GM19240 (cell line): ENCODE results near the gene PLEKHH1.
"Not testable (repeated sequence)": the region's sequence is repeated elsewhere in the genome, so short reads cannot be mapped to it uniquely, and the experiment has no call there.

Experiments
- DNase-seq: peaks from one replicate; pipeline ENCODE4 v3.0.0; 2011; ENCODE audit warnings: low spot score; ENCODE audit not compliant: insufficient read length

The PLEKHH1 gene

DNA sequence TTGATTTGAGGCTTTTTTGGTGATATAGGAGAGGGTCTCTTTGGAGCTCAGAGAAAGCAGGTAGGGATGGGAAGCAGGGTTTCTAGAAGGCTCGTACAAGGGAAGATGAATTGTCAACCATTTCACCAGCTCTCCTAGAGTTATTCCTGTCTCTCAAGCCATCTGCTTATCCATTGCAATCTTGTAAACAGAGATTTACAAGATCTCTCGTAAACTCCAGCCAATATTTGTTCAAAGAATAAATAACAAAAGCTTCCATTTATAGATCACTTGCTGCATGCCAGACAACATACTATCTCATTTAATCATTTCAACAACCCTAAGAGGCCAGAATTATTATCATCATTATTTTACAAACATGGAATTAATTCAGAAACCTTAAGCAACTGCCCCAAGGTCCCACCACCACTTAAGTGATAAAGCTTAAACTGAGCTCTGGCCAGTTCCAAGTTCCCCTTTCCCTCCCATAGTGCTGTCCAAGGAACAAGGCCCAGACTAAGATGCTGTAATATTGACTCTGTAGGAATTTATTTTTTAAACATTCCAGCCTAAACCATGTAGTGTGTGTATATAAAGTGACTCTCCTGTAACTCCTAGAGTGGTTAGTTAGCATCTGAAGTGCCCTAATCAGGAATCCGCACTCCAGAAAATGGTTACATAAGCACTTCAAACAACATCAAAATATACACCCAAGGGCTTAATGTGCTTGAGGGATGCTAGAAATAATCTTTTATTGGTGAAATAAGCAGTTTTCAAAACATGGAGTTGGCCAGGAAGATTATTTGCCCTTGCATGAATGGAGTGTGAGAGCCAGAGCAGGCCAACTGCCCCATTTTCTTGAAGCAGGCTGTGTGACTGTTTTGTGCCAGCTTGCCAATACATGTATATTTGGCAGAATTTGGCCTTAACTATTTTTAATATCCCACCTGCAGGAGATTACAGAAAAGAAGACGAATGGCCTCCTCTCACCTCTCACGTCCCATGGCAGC lies 2.8 kb upstream of the PLEKHH1 start:
- DNase-seq: no peak

DNA sequence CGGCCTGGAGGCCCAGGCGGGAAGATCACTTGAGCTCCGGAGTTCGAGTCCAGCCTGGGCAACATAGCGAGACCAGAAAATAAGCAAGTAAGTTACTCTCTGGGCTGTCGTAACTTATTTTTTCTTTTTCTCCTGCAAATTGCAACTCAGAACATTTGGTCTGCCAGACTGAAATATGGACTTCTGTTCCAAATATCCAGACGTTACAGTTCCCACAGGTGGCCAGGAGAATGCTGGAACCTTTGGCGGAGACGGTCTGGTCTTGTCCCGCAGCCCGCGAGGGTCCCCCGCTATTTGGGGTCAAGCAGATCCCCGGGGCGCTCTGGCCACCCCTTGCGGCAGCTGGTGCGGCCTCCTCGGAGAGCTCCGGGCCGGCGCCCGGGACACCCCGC lies 488 bp upstream of the PLEKHH1 start:
- no peak for DNase-seq

DNA sequence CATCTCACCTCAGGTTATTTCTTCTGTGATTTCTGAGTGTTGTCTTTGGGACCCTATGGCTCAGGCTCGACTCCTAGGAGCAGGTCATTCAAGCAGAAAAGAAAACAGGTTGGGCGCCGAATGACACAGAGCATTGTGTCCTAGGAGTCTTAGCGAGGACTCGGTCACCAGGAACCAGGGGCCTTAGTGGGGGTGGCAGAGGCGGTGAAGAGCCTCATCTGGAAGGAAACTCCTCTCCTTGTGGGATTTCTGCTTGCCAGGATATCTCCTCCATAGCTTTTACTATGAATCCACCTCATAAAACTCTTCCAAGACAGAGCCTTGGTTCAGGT lies 630 bp downstream of the PLEKHH1 start:
- no peak for DNase-seq

DNA sequence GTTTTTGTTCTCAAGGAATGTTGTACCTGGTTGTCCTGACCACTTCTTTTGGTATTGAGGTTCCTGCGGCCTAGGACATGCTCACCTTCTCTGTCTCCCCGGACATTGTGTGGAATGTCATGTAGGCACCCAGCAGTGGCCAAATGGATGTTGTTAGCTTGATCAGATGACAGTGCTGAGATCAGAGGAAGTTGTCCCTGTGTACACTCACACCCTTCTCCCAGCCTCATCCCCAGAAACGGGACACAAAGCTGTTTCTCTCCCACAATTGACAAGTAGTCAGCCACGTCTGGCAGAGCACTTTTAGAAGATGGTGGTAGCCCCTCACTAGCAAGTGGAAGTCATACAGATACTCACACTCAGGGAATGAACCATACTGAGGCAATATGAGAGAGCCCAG lies 3.0 kb downstream of the PLEKHH1 start:
- DNase-seq: no peak

DNA sequence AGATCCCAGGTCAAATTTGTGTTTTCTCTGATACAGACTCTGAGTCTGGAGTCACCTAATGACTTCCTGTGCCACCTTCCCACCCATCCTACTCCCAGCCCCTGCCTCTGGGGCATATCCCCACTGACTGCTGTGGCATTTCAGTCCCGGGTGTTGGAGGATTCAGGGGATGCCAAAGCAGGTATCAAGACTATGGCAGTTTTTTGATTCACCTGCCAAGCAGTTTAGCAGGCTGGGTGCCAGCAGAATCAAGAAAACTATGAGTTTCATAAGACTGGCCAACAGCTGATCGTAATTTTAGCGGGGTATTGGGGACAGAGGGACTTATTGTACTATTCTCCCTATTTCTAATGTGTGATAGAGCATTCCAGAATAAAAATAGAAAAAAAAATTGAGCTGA lies 4.6 kb downstream of the PLEKHH1 start:
- no peak for DNase-seq

DNA sequence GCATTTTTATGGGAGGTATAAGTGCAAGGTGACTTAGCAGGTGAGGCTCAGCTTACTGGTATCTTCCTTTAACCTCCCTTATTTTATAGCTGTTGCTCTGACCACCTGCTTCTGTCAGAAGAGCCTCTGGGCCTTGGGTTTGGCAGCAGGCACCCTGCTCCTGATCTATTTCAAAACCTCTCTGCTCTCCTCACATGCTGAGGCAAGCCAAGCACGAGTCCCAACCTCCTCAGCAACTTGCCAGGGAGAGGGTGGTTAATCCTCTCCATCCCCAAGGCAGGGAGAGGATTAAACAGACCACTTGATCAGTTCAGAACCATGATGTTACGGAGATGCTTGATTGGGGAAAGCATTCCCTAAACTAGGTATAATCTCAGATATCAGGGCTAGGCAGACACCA lies 5.4 kb downstream of the PLEKHH1 start:
- DNase-seq: no peak

DNA sequence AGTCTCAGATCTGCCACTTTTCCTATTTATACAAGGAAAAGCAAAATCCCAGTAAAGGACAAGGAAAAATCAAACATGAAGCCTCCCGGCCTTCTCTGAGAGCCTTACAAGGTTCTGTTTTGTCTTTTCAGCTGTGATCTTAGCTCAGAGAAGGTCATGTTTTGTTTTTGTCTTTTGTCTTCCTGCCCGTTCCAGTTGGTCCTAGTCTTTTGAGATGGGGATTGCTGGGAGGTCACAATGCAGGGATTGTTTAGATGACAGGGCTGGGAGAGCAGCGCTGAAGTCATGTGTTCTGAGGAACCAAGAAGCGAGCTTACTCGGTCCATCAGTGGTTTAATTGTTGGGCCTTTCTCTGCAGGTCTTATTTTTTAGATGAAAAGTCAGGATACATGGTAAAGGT lies 6.0 kb downstream of the PLEKHH1 start:
- no peak for DNase-seq

DNA sequence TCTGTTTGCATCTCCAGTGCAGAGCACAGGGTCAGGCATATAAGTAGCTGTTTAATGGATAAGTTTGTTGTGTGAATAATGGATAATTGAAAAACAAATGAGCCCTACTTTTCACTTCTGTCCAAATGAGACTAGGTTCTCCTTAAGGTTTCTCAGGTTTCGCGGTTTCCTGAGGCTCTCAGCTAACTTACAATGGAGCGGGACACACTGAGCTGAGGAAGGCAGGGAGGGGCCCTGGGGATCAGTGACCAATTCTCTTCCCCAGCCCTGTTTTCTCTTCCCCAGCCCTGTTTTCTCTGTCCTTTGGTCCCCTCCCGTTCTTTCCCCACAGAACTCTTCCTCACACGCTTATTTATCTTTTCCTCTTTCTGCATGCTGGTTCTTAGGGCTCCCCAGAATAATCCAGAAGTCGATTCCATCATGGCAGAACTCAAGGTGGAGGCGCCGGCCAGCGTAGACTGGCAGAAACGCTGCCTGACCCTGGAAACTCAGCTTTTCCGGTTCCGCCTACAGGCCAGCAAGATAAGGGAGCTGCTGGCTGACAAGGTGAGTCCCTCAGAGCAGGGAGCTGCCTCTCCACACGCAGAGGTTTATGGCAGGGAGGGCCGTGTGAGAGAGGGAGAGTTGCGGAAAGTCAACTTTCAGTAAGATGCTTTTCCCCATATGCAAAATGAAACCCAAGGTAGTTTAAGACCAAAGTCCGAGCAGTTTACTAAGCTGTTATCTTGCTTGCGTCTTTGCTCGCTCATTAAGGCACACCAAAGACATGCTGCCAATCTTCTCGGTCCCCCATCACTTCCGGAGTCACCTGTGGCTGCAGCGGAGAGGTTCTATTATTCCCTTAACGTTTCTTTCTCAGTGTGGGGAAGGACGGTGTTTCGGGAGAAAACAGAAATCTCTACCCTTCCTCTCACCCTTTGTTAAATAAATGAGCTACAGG lies 8.6 kb downstream of the PLEKHH1 start:
- DNase-seq: peak; percentile 35

DNA sequence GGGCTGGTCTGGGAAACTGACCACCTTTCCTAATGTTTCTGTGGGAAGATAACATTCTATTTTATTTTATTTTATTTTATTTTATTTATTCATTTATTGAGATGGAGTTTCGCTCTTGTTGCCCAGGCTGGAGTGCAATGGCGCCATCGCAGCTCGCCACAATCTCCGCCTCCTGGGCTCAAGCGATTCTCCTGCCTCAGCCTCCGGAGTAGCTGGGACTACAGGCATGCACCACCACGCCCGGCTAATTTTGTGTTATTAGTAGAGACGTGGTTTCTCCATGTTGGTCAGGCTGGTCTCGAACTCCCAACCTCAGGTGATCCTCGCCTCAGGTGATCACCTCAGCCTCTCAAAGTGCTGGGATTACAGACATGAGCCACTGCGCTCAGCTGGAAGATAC lies 9.5 kb downstream of the PLEKHH1 start:
- not testable (repeated sequence) for DNase-seq

DNA sequence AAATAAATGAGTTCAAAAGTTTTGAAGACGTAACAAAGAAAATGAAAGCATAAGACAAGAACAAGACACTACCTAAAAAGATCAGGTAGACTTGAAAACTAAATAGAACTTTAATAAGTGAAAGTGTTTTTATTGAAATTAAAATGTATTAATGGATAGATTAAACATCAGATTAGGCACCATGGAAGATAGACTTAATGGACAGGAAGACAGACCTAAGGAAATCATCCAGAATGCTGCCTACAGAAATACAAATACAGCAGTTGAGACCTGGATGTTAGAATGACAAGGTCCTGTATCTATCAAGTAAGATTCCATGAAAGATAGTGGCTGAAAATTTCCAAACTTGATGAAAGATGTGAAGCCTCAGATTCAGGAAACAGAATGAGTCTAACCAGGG lies 11.5 kb downstream of the PLEKHH1 start:
- no peak for DNase-seq

DNA sequence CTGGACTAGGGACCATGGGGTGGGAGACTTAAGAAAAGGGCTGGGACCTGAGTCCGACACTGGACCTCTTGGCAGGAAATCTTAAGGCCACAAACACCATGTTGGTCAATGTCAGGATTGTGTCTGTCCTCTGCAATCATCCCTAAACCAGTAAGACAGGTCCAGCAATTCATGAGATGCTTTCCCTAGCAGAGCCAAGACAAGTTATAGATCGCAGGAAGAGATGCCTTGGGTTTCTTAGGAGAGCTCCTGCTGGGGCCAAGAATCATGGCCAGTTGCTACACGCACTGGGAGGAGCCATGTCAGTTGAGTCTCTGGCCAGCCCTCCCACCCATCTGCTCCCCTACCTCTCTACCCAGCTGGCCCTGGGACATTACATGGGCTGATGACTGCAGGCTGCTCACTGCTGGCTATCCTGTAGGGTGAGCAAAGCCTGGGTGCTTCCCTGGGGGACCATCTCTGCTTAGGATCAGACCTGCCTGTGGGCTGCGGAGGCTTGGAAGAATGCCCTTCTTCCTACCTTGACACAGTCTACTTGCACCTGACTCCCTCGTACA lies 14.2 kb downstream of the PLEKHH1 start:
- no peak for DNase-seq

DNA sequence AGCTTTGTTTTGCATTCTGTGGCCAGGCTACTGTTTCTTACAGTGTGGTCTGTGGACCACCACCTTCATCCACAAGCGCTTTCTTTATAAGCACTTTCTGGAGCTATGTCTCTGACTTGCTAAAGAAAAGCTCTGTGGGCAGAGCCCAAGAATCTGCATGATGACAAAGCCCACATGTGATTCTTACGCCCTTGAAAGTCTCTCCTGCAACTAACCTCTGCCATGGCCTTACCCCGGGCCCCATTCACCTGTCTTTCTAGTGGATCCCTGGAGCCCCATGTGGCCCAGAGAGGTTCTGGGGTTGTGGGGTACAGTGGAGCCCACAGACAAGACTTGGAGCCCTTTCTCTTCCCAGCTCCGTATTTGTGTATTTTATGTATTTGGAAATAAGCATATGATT lies 16.6 kb downstream of the PLEKHH1 start:
- DNase-seq: no peak

DNA sequence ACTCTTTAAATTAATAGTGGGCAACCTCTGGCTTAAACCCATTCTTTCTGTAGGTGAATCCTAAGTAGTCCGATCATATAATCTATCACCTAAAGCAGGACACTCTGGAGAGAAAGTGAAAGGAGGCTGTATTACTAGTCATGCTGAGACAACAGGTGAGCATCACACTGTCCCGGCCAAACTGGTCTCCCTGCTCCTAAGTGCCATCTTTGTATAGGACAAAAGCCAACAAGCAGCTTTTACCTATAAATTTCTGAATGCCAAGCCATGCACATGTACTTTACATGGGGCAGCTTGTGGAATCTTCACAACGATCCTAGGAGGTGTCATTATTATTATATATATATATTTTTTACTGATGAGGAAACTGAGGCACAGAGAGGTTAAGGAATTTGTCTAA lies 18.0 kb downstream of the PLEKHH1 start:
- no peak for DNase-seq

DNA sequence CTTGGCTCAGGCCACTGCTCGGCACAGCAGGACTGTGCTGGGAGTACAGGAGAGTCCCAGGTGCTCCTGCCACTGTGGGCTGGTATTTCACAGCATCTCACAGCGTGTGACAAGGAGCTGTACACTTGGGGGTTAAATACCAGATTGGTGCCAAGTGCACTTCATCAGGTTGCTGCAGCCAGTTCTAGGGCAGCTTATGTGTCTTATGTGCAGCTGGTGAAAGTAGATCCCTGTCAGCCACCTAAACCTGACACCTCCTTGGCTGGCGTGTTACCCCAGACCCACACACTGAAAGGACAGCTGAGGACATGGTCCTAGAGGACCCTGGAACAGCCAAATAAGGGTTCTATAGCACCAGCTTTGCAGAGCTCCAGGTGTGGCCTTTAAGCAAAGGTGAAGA lies 18.9 kb downstream of the PLEKHH1 start:
- DNase-seq: no peak

DNA sequence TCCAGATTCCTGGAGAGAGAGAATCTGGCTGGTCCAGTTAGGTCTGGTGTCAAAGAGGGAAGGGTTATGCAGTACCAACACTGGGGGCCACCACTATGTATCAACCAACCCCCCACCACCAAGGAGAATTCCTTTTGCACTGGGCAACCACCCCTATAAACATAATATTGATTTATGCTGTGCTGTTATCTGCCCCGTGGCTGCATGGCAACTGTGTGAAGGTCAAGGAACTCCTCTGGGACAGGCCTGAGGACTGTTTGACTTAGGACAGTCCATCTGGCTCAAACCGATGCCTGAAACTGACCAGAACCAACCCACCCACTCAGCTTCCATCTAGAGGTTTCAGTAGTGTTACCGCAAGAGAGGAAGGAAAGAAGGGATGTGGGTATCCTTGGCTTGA lies 20.5 kb downstream of the PLEKHH1 start:
- no peak for DNase-seq

DNA sequence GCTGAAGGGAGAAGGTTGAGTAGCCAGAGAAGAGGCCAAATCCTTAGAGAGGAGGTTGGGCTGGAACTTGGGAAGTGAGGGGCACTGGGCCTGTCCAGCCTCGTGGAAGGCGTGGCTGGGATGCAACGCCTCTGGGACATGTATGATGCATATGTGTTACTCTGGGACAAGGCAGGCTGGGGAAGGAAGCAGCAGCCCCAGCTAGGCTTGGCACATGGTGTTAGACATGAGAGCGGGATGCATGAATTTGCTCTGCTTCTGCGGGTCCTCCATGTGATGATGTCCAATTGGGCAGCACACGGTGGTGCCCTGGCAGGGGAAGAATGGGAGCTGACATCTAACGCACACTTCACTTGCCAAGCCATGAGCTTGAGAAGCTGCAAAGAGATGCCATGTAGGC lies 21.3 kb downstream of the PLEKHH1 start:
- DNase-seq: no peak

DNA sequence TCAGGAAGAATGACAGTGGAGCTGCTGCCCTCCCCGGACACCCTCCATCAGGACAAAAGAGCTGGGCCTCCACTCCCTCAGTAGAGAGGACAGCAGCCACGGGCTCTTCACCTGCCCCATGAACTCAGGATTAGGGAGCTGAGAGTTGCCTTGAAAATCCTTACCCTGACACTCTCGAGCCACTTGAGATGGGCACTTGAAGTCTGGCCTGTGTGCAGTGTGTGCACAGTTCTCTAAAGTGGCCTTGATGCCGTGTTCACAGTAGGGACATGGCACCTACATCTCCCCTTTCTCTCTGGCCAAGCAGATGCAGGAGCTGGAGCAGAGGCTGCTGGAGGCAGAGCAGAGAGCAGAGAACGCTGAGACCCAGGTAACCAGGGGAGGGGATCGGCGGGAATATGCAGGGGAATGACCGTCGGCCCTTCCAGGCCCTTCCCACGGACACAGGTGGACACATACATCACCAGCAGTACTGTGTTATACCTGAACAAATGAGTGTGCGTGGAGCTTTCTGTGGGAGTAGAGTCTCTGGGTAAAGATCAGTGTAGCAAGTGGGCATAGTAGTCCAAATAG lies 22.5 kb downstream of the PLEKHH1 start:
- no peak for DNase-seq

DNA sequence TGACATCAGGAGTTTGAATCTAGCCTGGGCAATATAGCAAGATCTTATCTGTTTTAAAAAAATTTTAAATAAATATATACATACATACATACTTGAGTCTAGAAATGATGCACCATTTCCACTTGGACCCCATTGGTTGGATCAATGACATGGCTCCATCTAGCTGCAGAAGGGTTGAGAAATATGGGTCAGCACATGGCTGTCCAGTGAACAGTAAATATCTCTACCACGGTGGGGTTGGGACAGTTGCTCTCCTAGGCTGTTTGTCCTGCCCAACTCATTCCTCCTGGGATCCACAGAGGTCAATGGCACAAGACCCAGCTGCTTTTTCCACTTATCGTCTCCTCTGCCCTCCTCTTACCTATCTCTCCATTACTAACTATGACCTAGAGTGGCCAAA lies 23.6 kb downstream of the PLEKHH1 start:
- no peak for DNase-seq

DNA sequence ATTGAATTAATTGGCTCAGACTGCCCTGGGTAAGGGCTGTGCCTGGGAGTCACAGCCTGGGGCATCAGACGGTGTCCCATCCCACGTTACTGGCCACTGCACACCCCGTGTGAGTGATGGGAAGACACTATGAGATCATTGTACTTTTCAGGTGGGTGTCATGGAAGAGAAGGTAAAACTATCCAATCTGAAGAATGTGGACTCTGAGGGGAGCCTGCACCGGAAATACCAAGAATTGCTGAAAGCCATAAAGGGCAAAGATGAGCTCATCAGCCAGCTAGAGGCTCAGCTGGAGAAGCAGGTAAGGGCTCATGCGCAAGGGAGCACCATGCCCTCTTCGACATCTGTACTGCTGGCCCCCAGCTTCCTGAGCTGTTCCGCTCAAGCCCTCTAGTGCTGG lies 24.0 kb downstream of the PLEKHH1 start:
- DNase-seq: no peak

DNA sequence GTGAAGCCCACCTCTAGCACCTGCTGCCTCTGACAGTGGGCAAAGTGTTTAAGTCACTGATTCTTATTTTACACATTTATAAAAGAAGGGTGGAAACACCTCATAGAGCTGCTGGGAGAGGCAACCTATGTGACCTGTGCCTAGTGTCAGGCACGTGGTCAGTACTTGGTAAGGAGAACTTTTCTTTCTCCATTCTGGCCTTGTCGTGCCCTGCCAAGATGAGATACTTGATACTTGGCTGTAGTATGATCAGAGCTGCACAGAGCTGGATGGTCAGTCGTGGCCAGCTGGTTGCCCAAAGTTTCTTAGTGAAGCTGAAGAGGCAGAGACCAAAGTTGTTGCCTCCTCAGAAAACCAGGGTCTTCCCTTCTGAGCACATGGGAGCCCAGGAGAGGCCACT lies 24.6 kb downstream of the PLEKHH1 start:
- DNase-seq: no peak

DNA sequence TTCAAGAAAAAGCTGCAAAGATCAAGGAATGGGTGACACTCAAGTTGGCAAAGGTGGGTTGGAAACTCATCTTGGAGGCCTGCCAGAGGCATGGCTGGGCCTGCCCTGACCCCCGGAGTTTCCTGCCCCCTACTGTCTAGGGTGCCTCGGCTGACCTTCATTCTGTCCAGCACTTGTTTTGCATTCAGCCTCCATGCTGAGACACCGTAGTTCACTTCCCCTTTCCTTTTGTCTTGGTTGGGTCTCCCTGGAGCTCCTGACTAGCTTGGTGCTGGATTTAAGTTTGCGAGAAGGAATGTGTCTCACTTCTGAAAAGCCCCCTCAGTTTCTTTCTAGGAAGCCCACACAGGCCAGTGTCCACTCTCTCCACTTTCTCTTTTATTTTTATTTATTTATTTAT lies 26.5 kb downstream of the PLEKHH1 start:
- DNase-seq: no peak
